HK-2 (cell line): Measurements from ENCODE around the gene ABR.
A peak's percentile ranks its signal among the peaks of the same experiment; 100 is the strongest.
"Not testable (repeated sequence)": the region's sequence is repeated elsewhere in the genome, so short reads cannot be mapped to it uniquely, and the experiment has no call there.

Source experiments
- DNase-seq: peaks from one replicate; pipeline ENCODE4 v3.0.0-alpha.2; 2018; ENCODE audit not compliant: unreplicated experiment

The ABR gene

GRCh38 chr17:1173432-1174262 lies 6.1 kb downstream of the ABR start:
- no peak for DNase-seq

- no peak for DNase-seq
Observed at GRCh38 chr17:1171953-1172352, 7.8 kb downstream of the ABR start.

- DNase-seq = no peak
Observed at GRCh38 chr17:1170739-1171138, 9.0 kb downstream of the ABR start.

GRCh38 chr17:1169929-1170312 lies 9.9 kb downstream of the ABR start:
- DNase-seq = no peak

GRCh38 chr17:1169221-1169928 lies 10.4 kb downstream of the ABR start:
- no peak for DNase-seq

GRCh38 chr17:1168533-1169220 lies 11.1 kb downstream of the ABR start:
- no peak for DNase-seq

GRCh38 chr17:1166276-1166675 lies 13.5 kb downstream of the ABR start:
- no peak for DNase-seq

- DNase-seq = no peak
Observed at GRCh38 chr17:1165836-1166235, 13.9 kb downstream of the ABR start.

- no peak for DNase-seq
Observed at GRCh38 chr17:1164935-1165556, 14.7 kb downstream of the ABR start.

- DNase-seq = no peak
Observed at GRCh38 chr17:1162116-1162855, 17.5 kb downstream of the ABR start.

- peak; percentile 60 for DNase-seq
Observed at GRCh38 chr17:1160591-1161390, 19.0 kb downstream of the ABR start.

- no peak for DNase-seq
Observed at GRCh38 chr17:1159431-1160180, 20.2 kb downstream of the ABR start.

- no peak for DNase-seq
Observed at GRCh38 chr17:1158879-1159278, 20.9 kb downstream of the ABR start.

- DNase-seq = no peak
Observed at GRCh38 chr17:1156864-1157263, 22.9 kb downstream of the ABR start.

- no peak for DNase-seq
Observed at GRCh38 chr17:1154704-1155103, 25.1 kb downstream of the ABR start.

- no peak for DNase-seq
Observed at GRCh38 chr17:1153795-1154546, 25.8 kb downstream of the ABR start.

- not testable (repeated sequence) for DNase-seq
Observed at GRCh38 chr17:1152582-1152981, 27.2 kb downstream of the ABR start.

GRCh38 chr17:1150863-1151600 lies 28.7 kb downstream of the ABR start:
- no peak for DNase-seq

GRCh38 chr17:1149869-1150268 lies 29.9 kb downstream of the ABR start:
- DNase-seq = no peak
